Spleen (tissue), 11 donors: Measurements from ENCODE around the gene JAKMIP1. TPM values are rescaled to one million over a fixed set of nuclear protein-coding genes. Genes with fewer than 3 reads are reported as not detected.

Source experiments
- DNase-seq: peaks from one replicate; pipeline ENCODE4 v3.0.0-alpha.2; 2020
- H3K27ac ChIP-seq, 8 donors: fragments of 200-600 bp; sonication (generic) in 7 of 8; 1 replicate in 4 of 8; 2 replicates in 4 of 8; pipeline versions ENCODE4 v1.5.0 to v1.8.0; 2016 to 2021; ENCODE audit warnings: inconsistent platforms in 4 of 8, mild to moderate bottlenecking in 4 of 8, moderate library complexity in 1 of 8
- H3K27me3 ChIP-seq, 7 donors: fragments of 200-600 bp; sonication (generic) in 6 of 7; replicated peaks in 1 of 7; 1 replicate in 4 of 7; 2 replicates in 3 of 7; pipeline versions ENCODE4 v1.5.0 to v1.8.0; 2016 to 2021; ENCODE audit warnings: inconsistent platforms in 3 of 7, mild to moderate bottlenecking in 1 of 7
- H3K36me3 ChIP-seq, 6 donors: fragments of 200-600 bp; sonication (generic) in 5 of 6; 1 replicate in 4 of 6; 2 replicates in 2 of 6; pipeline versions ENCODE4 v1.5.0 to v1.8.0; 2016 to 2021; ENCODE audit warnings: inconsistent platforms in 2 of 6
- H3K4me1 ChIP-seq, 6 donors: fragments of 200-600 bp; sonication (generic) in 5 of 6; 1 replicate in 3 of 6; 2 replicates in 3 of 6; pipeline versions ENCODE4 v1.5.0 to v1.8.0; 2016 to 2021; ENCODE audit warnings: inconsistent platforms in 3 of 6
- H3K4me3 ChIP-seq, 8 donors: fragments of 200-600 bp; sonication (generic) in 7 of 8; 1 replicate in 4 of 8; 2 replicates in 4 of 8; pipeline versions ENCODE4 v1.5.0 to v1.8.0; 2016 to 2021; ENCODE audit warnings: inconsistent platforms in 4 of 8, mild to moderate bottlenecking in 4 of 8, moderate library complexity in 2 of 8
- H3K9me3 ChIP-seq, 8 donors: fragments of 200-600 bp; sonication (generic) in 7 of 8; 1 replicate in 4 of 8; 2 replicates in 4 of 8; pipeline versions ENCODE4 v1.5.0 to v1.8.0; 2016 to 2021; ENCODE audit warnings: inconsistent platforms in 4 of 8
- POLR2A ChIP-seq, 3 donors: fragments of 450-650 bp; IDR thresholded peaks; one replicate each; pipeline ENCODE4 v1.5.1; 2017; ENCODE audit warnings: antibody characterized with exemption in 3 of 3, mild to moderate bottlenecking in 1 of 3
- POLR2AphosphoS5 ChIP-seq, 3 donors: sonication (generic); formaldehyde crosslinking; IDR thresholded peaks; one replicate each; pipeline ENCODE4 v1.5.1; 2017; ENCODE audit warnings: antibody characterized with exemption in 3 of 3
- WGBS, 5 donors: extraction: QIAGEN DNeasy Blood & Tissue Kit in 3 of 5; methylation state at CpG; one replicate each; pipeline versions ENCODE4 v1.1.5 to v1.1.7; 2013 to 2018; 5-methylcytosine and 5-hydroxymethylcytosine counted together
- intact Hi-C: fragments of 100-400 bp; cut with DNase I; formaldehyde crosslinking; loops from one replicate; pipeline ENCODE4 v1.15.0; 2023; ENCODE audit warnings: low total_unique reads
- polyA plus RNA-seq, 3 donors: library from polyadenylated mRNA; stranded (reverse); fragments of 200-250 nt; gene quantifications; one replicate each; pipeline ENCODE4 v1.2.1, GENCODE V29; 2013
- total RNA-seq, 7 donors: library from RNA; depleted of rRNA in 3 of 7; stranded (reverse); fragments of >200 nt in 3 of 7; fragmentation: NEBNext Ultra II Directional in 4 of 7; extraction: Animal tissue kit (Norgen Biotek cat#: 25700) in 4 of 7; gene quantifications; one replicate each; pipeline versions ENCODE4 v1.1.0 to v1.2.1, GENCODE V29; 2016 to 2021
- TF ChIP-seq, protein P1 (sequence below), 11 experiments: fragments of 200-600 bp in 7 of 11; fragments of 450-650 bp in 4 of 11; sonication (generic) in 4 of 11; IDR thresholded peaks in 8 of 11; conservative IDR thresholded peaks in 3 of 11; 1 replicate in 7 of 11; 2 replicates in 4 of 11; pipeline versions ENCODE4 v1.4.0 to v1.8.0; 2016 to 2021; ENCODE audit warnings: antibody characterized with exemption in 11 of 11, inconsistent platforms in 4 of 11, mild to moderate bottlenecking in 1 of 11
- donor health status: healthy with polysubstance abuse.
- donor health status: DM: no; HTN: no; CAD: no; lungs with moderate emphysema.
- donor health status: DM: no; HTN: no; CAD: no.
- donor health status: Bipolar disorder and iron deficiency.
- donor health status: healthy.
- donor health status: DM: no; HTN: no; CAD: no.
- donor health status: DM: yes; HTN: yes; CAD: no.

JAKMIP1 gene
- total and polyA plus RNA-seq, 10 donors: 0.37 to 8.7 (median 2.6) TPM

DNA sequence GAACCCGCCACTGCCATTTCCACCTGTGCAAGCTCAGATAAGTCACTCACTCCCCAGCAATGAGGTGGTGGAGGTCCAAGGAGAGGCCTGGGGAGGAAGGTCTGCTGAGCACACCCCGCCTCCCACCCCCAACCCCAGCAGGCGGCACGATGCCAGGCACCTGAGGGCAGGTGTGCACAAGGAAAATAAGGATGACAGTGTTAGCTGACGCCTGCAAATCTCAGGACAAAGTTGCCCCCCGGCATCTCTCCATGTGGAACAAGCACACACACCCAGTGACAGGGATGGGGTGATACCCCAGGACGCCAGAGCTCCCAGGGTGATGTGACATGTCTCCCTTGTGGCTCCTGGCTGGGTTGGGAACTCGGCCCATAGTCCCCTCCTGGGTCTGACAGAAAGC is 9.9 kb downstream of the JAKMIP1 start:
- Histone ChIP-seq H3K4me1 (no peaks in the 10 kb centered on the region), H3K27ac (no peak overlapping the region), H3K9me3 (peaks cover 0 to 30% (median 18%) of the 10 kb centered on the region in 8 donors), H3K36me3 (no peaks in the 10 kb centered on the region), H3K4me3 (no peak overlapping the region), H3K27me3 (peaks cover 0 to 52% (median 0%) of the 10 kb centered on the region in 7 donors)
- no peak for TF ChIP-seq POLR2AphosphoS5 (IDR thresholded peaks at IDR 0.05)
- TF ChIP-seq, protein P1, sequence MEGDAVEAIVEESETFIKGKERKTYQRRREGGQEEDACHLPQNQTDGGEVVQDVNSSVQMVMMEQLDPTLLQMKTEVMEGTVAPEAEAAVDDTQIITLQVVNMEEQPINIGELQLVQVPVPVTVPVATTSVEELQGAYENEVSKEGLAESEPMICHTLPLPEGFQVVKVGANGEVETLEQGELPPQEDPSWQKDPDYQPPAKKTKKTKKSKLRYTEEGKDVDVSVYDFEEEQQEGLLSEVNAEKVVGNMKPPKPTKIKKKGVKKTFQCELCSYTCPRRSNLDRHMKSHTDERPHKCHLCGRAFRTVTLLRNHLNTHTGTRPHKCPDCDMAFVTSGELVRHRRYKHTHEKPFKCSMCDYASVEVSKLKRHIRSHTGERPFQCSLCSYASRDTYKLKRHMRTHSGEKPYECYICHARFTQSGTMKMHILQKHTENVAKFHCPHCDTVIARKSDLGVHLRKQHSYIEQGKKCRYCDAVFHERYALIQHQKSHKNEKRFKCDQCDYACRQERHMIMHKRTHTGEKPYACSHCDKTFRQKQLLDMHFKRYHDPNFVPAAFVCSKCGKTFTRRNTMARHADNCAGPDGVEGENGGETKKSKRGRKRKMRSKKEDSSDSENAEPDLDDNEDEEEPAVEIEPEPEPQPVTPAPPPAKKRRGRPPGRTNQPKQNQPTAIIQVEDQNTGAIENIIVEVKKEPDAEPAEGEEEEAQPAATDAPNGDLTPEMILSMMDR (IDR thresholded peaks at IDR 0.05 in 8 of 11, conservative IDR thresholded peaks at IDR 0.05 in 3 of 11): no peak
- TF ChIP-seq POLR2A (IDR thresholded peaks at IDR 0.05): no peak
- 78 to 87% (median 83%) methylated on average over 7 to 8 of the region's 8 CpGs for WGBS, 5 donors
- intact Hi-C loops: no loop called here
- peak; percentile 59 for DNase-seq

DNA sequence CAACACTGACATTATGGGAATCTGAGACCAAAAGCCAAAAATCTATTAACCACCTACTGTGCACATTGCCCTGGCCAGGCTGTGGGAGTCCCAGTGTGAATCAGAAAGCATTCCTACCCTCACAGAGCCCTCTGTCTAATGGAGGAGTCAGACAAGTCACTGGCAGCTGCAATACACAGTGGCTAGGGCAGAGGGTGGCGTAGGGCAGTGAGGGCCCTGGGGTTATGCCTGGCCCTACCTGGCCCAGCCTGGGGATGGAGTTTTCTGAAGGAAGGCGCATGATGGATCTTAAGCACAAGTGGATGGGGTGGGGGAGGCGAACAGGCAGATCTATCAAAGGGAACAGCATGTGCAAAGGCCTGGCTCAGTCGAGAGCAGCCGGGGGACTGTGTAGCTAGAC is 10.8 kb downstream of the JAKMIP1 start:
- H3K4me3 ChIP-seq: no peak overlapping the region
- intact Hi-C loops: no loop called here
- H3K27me3 ChIP-seq: peaks cover 0 to 42% (median 0%) of the 10 kb centered on the region in 7 donors
- WGBS, 5 donors: 83 to 86% (median 84%) methylated on average over 5 of the region's 5 CpGs
- TF ChIP-seq POLR2A (IDR thresholded peaks at IDR 0.05): no peak
- TF ChIP-seq, protein P1 (IDR thresholded peaks at IDR 0.05 in 8 of 11, conservative IDR thresholded peaks at IDR 0.05 in 3 of 11): no peak
- TF ChIP-seq POLR2AphosphoS5 (IDR thresholded peaks at IDR 0.05): no peak
- H3K4me1 ChIP-seq: no peaks in the 10 kb centered on the region
- H3K27ac ChIP-seq: no peak overlapping the region
- no peaks in the 10 kb centered on the region for H3K36me3 ChIP-seq
- H3K9me3 ChIP-seq: peaks cover 0 to 32% (median 18%) of the 10 kb centered on the region in 8 donors
- DNase-seq: peak; percentile 34

DNA sequence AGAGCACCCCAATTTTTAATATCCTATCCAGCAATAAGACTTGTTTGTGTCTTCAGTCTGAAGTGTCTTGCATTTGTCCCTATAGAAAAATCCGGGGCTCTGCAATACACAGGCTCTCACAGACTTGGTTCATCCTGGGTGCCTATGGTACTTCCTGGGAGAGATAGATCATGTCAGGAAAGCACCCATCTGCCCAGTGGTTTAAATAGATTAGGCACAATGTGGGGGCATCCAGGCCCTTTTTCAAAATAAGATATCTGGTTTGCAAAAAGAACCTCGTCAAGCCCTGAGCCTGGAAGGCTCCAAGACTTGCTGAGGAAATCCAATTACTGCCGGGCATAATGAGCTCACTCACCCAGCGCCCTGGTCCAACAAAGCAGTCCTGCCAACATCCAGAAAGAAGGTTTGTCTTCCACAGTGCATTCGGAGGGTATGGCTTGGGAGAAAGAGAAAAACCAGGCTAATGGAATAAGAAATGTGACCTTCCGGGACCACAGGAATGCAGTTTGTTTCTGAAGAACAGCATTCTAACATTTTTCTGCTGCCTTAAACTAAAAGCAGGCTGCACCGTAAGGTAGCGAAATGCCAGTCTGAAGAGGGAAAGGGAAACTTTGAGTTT is 11.6 kb downstream of the JAKMIP1 start:
- Histone ChIP-seq H3K9me3 (peaks cover 0 to 32% (median 18%) of the 10 kb centered on the region in 8 donors), H3K27ac (no peak overlapping the region), H3K4me1 (peaks cover 0 to 4% (median 0%) of the 10 kb centered on the region in 6 donors), H3K36me3 (no peaks in the 10 kb centered on the region), H3K27me3 (peaks cover 0 to 36% (median 0%) of the 10 kb centered on the region in 7 donors), H3K4me3 (no peak overlapping the region)
- TF ChIP-seq, protein P1 (IDR thresholded peaks at IDR 0.05 in 8 of 11, conservative IDR thresholded peaks at IDR 0.05 in 3 of 11): no peak
- TF ChIP-seq POLR2A (IDR thresholded peaks at IDR 0.05) (no peak), POLR2AphosphoS5 (IDR thresholded peaks at IDR 0.05) (no peak)
- intact Hi-C loops: no loop called here
- DNase-seq: no peak
- WGBS, 5 donors: 72 to 83% (median 80%) methylated on average over 8 of the region's 8 CpGs

DNA sequence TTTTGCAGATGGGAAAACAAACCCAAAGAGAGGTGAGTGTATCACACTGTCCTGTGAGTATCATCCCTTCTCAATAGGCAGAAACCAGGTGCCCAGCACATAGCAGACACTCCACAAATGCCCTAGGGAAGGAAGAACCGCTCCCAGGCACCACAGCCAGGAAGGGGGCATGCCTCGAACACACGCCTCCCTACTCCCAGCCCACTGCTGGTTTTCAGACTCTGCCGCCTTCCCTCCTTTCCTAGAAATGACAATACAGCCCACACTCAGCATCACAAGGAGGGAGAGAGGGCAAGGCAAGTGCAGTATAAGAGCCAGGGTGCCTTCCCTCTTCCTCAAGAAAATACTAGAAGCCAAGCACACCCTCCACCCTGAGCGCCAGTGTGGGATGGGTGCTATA is 16.2 kb downstream of the JAKMIP1 start:
- DNase-seq: no peak
- Histone ChIP-seq H3K36me3 (no peaks in the 10 kb centered on the region), H3K4me3 (no peak overlapping the region), H3K4me1 (peaks cover 0 to 28% (median 0%) of the 10 kb centered on the region in 6 donors), H3K27ac (peak overlapping the region in 1 of 8 donors; percentile 40), H3K27me3 (peaks cover 0 to 27% (median 0%) of the 10 kb centered on the region in 7 donors), H3K9me3 (peaks cover 0 to 46% (median 23%) of the 10 kb centered on the region in 8 donors)
- TF ChIP-seq, protein P1 (IDR thresholded peaks at IDR 0.05 in 8 of 11, conservative IDR thresholded peaks at IDR 0.05 in 3 of 11): no peak
- no peak for TF ChIP-seq POLR2AphosphoS5 (IDR thresholded peaks at IDR 0.05)
- no peak for TF ChIP-seq POLR2A (IDR thresholded peaks at IDR 0.05)
- intact Hi-C loops: no loop called here
- 61 to 78% (median 70%) methylated on average over 5 of the region's 5 CpGs for WGBS, 5 donors
